Measurements from ENCODE around the gene RNF225.

RNF225 gene

DNA sequence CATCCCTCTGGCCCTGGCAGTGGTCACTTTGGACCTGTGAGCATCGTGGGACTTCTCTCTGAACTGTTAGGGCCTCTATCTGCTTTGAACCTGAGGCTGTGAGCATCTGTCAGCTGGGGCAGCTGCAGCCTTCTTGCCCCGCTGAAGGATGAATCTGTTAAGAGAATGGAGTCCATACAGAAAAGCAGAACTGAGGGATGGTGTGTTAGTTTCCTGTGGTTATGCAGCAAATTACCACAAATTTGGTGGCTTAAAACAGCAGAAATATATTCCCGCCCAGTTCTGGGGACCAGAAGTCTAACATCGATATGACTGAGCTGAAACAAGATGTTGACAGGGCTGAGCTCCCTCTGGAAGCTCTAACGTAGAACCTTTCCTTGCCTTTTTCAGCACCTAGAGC, 31.3 kb upstream of the RNF225 start:
- TF ChIP-seq, protein P1, sequence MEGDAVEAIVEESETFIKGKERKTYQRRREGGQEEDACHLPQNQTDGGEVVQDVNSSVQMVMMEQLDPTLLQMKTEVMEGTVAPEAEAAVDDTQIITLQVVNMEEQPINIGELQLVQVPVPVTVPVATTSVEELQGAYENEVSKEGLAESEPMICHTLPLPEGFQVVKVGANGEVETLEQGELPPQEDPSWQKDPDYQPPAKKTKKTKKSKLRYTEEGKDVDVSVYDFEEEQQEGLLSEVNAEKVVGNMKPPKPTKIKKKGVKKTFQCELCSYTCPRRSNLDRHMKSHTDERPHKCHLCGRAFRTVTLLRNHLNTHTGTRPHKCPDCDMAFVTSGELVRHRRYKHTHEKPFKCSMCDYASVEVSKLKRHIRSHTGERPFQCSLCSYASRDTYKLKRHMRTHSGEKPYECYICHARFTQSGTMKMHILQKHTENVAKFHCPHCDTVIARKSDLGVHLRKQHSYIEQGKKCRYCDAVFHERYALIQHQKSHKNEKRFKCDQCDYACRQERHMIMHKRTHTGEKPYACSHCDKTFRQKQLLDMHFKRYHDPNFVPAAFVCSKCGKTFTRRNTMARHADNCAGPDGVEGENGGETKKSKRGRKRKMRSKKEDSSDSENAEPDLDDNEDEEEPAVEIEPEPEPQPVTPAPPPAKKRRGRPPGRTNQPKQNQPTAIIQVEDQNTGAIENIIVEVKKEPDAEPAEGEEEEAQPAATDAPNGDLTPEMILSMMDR (IDR thresholded peaks at IDR 0.05; ENCODE audit: control insufficient read depth, insufficient read depth, low read depth, low read length, missing control alignments): no peak
- DNase-seq (ENCODE audit: low read depth): no peak
- H3K4me3 ChIP-seq (ENCODE audit: control insufficient read depth, low read depth, low read length): no peak overlapping the region

DNA sequence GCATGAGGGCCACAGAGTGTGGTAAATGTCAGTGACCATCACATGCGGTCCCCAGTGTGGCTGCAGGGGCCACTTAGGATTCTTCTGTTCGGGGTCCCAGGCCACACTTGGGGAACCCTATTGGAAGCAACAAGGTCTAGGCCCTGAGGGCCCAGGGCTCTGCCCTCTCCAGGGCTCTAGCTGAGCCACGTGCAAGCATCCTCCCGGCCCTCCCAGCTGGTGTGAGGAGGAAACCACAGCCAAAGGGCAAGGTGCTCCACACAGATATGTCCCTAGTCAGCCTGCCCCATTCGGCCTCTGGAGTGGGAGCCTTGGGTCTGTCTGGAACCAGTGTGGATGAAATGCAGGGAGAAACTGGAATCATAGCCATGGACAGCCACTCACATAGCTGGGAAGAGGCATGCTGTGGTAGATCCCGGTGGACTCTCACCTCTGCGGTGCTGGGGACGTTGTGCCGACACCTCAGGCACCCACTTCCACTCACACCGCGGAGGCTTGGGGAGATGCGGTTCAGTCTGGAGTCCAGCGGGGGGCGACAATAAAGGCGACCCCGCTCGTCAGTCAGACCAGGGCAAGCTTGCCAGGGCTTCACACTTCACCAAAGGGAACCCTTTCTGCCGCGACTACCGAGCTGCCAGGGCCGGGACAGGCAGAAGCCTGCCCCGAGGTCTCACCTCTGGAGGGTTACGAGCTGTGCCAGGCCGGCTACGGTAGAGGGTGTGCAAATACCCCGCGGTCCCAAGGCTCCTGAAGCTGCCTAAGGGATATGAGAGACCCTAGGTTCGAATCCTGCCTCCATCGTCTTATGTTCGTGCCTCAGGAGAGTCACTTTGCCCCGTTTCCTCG, 28.6 kb upstream of the RNF225 start:
- TF ChIP-seq, protein P1 (IDR thresholded peaks at IDR 0.05; ENCODE audit: control insufficient read depth, insufficient read depth, low read depth, low read length, missing control alignments): no peak
- DNase-seq (ENCODE audit: low read depth): no peak

DNA sequence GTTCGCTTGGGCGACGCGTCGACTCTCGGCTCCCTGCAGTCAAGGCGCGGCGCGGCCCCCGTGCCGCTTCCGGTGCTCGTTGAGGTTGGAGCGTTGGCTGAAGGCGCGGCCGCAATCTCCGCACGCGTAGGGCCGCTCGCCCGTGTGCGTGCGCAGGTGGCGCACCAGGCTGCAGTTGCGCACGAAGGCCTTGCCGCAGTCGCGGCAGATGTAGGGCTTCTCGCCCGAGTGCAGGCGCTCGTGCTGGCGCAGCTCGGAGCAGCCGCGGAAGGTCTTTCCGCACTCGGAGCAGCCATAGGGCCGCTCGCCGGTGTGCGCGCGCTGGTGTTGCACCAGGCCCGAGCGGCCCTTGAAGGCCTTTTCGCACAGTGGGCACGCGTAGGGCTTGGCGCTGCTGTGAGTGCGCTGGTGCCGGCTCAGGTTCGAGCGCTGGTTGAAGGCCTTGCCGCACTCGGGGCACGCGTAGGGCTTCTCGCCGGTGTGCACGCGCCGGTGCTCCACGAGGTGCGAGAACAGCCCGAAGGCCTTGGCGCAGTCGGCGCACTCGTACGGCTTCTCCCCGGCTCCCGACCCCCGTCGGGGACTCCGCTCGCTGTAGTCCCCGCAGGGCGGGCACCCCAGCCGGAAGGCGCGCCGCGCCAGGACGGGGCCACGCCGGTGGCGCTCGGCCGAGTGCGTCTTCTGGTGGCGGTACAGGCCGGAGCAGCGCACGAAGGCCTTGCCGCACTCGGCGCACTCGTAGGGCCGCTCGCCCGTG, 27.6 kb upstream of the RNF225 start:
- TF ChIP-seq, protein P1 (IDR thresholded peaks at IDR 0.05; ENCODE audit: control insufficient read depth, insufficient read depth, low read depth, low read length, missing control alignments): no peak
- H3K4me3 ChIP-seq (ENCODE audit: control insufficient read depth, low read depth, low read length): no peak overlapping the region
- DNase-seq (ENCODE audit: low read depth): no peak

More for the DNA sequence above, 28.6 kb upstream of the RNF225 start:
- no peak overlapping the region for H3K4me3 ChIP-seq (ENCODE audit: control insufficient read depth, low read depth, low read length)

DNA sequence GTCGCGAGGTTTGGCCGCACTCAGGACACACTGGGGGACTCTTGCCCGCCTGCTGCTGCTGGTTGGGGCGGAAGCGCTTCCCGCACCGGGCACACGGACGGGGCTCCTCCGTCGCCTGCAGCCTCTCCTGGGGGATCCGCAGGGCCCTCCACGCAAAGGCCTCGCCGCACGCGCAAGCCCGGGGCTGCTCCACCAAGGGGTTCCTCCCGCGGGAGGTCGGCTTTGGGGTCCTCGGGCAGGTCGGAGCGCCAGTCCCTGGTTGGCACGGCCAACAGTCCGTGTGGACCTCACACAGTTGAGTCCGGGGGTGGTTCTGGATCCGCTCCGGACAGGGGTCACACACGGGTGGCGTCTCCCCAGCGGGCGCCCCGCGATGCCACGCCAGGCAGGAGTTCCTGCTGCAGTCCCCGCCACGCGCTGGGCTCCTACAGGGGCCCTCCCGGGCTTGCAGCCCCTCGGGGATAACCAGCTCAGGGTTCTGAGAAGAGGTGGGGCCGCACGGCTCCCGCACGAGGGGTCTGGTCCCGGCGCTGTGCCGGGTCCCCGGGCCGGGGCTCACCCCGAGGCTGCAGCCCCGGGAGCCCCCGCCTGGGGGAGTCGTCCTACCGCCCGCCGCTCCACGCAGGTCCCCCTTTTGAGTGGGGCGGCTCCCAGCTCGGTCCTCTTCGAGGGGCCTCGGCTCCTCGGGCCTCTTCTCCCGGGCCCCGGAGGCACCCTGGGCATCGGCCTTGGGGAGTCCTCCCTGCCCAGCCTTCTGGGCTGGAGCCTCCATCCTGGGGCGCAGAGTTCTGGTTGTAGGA, 26.7 kb upstream of the RNF225 start:
- H3K4me3 ChIP-seq (ENCODE audit: control insufficient read depth, low read depth, low read length): no peak overlapping the region
- DNase-seq (ENCODE audit: low read depth): no peak
- TF ChIP-seq, protein P1 (IDR thresholded peaks at IDR 0.05; ENCODE audit: control insufficient read depth, insufficient read depth, low read depth, low read length, missing control alignments): no peak

DNA sequence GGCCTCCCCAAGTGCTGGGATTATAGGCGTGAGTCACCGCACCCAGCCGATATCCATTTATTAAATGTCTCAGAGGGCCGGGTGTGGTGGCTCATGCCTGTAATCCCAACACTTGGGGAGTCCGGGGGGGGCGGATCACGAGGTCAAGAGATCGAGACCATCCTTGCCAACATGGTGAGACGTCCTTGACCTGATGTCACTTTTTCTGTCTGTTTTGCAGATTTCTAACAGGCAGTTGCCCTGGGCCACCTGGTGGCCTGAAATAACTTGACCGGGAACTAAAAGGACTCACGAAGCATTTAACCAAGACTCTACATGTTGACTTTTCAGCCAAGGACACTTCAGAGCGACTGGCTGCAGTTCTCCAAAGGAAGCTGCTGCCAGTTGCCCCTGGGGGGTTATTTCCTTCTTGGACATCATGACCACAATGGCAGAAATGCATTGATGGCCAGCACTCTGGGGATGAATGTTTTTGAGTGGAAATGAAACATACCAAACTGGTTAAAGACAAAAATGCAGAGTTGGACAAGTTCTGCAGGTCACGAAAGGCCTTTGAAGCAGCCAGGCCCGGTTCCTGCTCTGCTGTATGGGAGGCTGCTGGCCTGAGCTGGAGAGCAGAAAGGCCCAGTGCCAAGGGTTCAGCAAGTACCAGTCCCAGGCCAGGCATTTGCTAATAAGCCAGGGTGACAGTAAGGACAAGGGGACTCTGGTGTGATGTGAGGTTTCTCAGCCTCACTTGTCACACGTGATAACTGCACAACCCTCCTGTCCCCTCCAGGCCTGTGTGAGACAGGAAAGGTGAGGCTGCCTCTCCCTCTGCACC, 22.9 kb upstream of the RNF225 start:
- TF ChIP-seq, protein P1 (IDR thresholded peaks at IDR 0.05; ENCODE audit: control insufficient read depth, insufficient read depth, low read depth, low read length, missing control alignments): no peak
- no peak for DNase-seq (ENCODE audit: low read depth)
- H3K4me3 ChIP-seq (ENCODE audit: control insufficient read depth, low read depth, low read length): no peak overlapping the region
